T-cell (primary cell): ENCODE data around the gene UBE2C. TPM values are rescaled to one million over a fixed set of nuclear protein-coding genes. Genes with fewer than 3 reads are reported as not detected.

ENCODE experiments used
- ATAC-seq, 4 experiments: fragments of 200-7000 bp in 3 of 4; fragments of 150-1000 bp in 1 of 4; cut with Tn5 transposase; replicated peaks in 1 of 4; 1 replicate in 3 of 4; 2 replicates in 1 of 4; pipeline ENCODE4 v1.10.0; 2021; ENCODE audit warnings: moderate library complexity in 3 of 4, mild to moderate bottlenecking in 2 of 4, moderate number of reproducible peaks in 1 of 4
- CTCF ChIA-PET, 2 donors: fragments of 300-600 bp; sonication (Branson Sonifier 250); formaldehyde crosslinking; loops; one replicate each; lab custom pipeline; 2022; ENCODE audit warnings: antibody characterized with exemption in 2 of 2; lab: Charles Lee
- POLR2A ChIA-PET, 2 donors: fragments of 300-600 bp; sonication (Branson Sonifier 250); formaldehyde crosslinking; loops; one replicate each; lab custom pipeline; 2022; ENCODE audit warnings: antibody characterized with exemption in 2 of 2; lab: Charles Lee
- DNase-seq, 35 experiments: peaks; one replicate each; pipeline versions ENCODE4 v3.0.0 to v3.0.0-alpha.2; 2013 to 2023
- H3K27ac ChIP-seq: one replicate; pipeline ENCODE4 v1.5.1; 2013; ENCODE audit warnings: low read length
- H3K27me3 ChIP-seq, 2 experiments: replicated peaks in 1 of 2; 1 replicate in 1 of 2; 2 replicates in 1 of 2; pipeline versions ENCODE4 v1.6.1 to v1.7.0; 2013; ENCODE audit warnings: low read length in 1 of 2, mixed read lengths in 1 of 2; ENCODE audit not compliant: control insufficient read depth in 2 of 2, insufficient read depth in 2 of 2; ENCODE audit errors: extremely low read depth in 1 of 2
- H3K36me3 ChIP-seq, 2 donors: 1 replicate in 1 of 2; 2 replicates in 1 of 2; pipeline versions ENCODE4 v1.6.1 to v1.7.0; 2013; ENCODE audit warnings: low read length in 1 of 2; ENCODE audit not compliant: control insufficient read depth in 2 of 2, insufficient read depth in 1 of 2; ENCODE audit errors: extremely low read depth in 1 of 2
- H3K4me1 ChIP-seq, 2 experiments: 1 replicate in 1 of 2; 2 replicates in 1 of 2; pipeline versions ENCODE4 v1.6.1 to v1.7.0; 2013; ENCODE audit warnings: low read length in 2 of 2, mixed read lengths in 1 of 2; ENCODE audit not compliant: insufficient read depth in 2 of 2, control insufficient read depth in 1 of 2; ENCODE audit errors: extremely low read depth in 1 of 2
- H3K4me3 ChIP-seq, 2 donors: 1 replicate in 1 of 2; 2 replicates in 1 of 2; pipeline versions ENCODE4 v1.5.1 to v1.7.0; 2013; ENCODE audit warnings: mild to moderate bottlenecking in 2 of 2, low read length in 1 of 2, moderate library complexity in 1 of 2; ENCODE audit not compliant: control insufficient read depth in 1 of 2; ENCODE audit errors: extremely low read depth in 1 of 2
- H3K9me3 ChIP-seq: 2 replicates; pipeline ENCODE4 v1.7.0; 2013
- H3K27ac Mint-ChIP-seq, 2 donors: one replicate each; pipeline ENCODE4 v1.8.0; 2020 to 2021; ENCODE audit warnings: mild to moderate bottlenecking in 2 of 2, mixed read lengths in 2 of 2
- H3K27me3 Mint-ChIP-seq, 2 donors: one replicate each; pipeline ENCODE4 v1.8.0; 2021 to 2022; ENCODE audit warnings: mixed read lengths in 2 of 2
- H3K36me3 Mint-ChIP-seq: one replicate; pipeline ENCODE4 v1.8.0; 2021; ENCODE audit warnings: mixed read lengths
- H3K4me1 Mint-ChIP-seq, 3 donors: one replicate each; pipeline ENCODE4 v1.8.0; 2020 to 2022; ENCODE audit warnings: mixed read lengths in 3 of 3, mild to moderate bottlenecking in 1 of 3
- H3K4me3 Mint-ChIP-seq, 3 donors: one replicate each; pipeline ENCODE4 v1.8.0; 2020 to 2022; ENCODE audit warnings: mild to moderate bottlenecking in 3 of 3, mixed read lengths in 3 of 3, moderate library complexity in 3 of 3
- H3K9me3 Mint-ChIP-seq, 3 donors: one replicate each; pipeline ENCODE4 v1.8.0; 2020 to 2022; ENCODE audit warnings: mixed read lengths in 3 of 3
- WGBS: methylation state at CpG from one replicate; pipeline ENCODE4 v1.1.5; 2013; ENCODE audit warnings: missing lambda C conversion rate; ENCODE audit not compliant: insufficient coverage; 5-methylcytosine and 5-hydroxymethylcytosine counted together
- total RNA-seq, 35 experiments: library from RNA in 6 of 35; stranded (reverse) in 6 of 35; fragments of 120-200 nt in 1 of 35; gene quantifications; one replicate each; pipeline versions ENCODE4 v1.2.1 to v1.2.4 and lab custom pipeline; 2013 to 2026

UBE2C gene
- total RNA-seq, 5 donors from 2014 or later (not counting 1 experiment from before 2014, with no cell fraction given), result 0.44 to 2.4 (median 1.2) TPM

GRCh38 chr20:45780159-45780558 lies 32.3 kb upstream of the UBE2C start:
- Mint-ChIP-seq H3K27ac (no peak overlapping the region), H3K4me1 (peaks cover 0 to 14% (median 6%) of the 10 kb centered on the region in 3 donors), H3K9me3 (no peaks in the 10 kb centered on the region), H3K4me3 (no peak overlapping the region), H3K36me3 (no peaks in the 10 kb centered on the region), H3K27me3 (peaks cover 7 to 8% of the 10 kb centered on the region in 2 donors)
- POLR2A ChIA-PET, result interaction anchor here in 1 of 2 donors (0.8 kb wide), 1 partner anchor 745 kb away, joined by 3 read pairs; no protein-coding TSS in a partner anchor
- Histone ChIP-seq H3K4me1 (no peaks in the 10 kb centered on the region), H3K27ac (no peak overlapping the region), H3K4me3 (no peak overlapping the region), H3K9me3 (no peaks in the 10 kb centered on the region), H3K27me3 (peaks cover 0 to 15% of the 10 kb centered on the region in 2 experiments), H3K36me3 (no peaks in the 10 kb centered on the region)
- CTCF ChIA-PET, result interaction anchor here (0.6 to 1.4 kb wide), 4 partner anchors 9 to 368 kb away, joined by 3 to 4 read pairs (median 3); no protein-coding TSS in a partner anchor
- 90% methylated on average over 3 of the region's 4 CpGs for WGBS
- ATAC-seq (no peak), DNase-seq (no peak)

DNA sequence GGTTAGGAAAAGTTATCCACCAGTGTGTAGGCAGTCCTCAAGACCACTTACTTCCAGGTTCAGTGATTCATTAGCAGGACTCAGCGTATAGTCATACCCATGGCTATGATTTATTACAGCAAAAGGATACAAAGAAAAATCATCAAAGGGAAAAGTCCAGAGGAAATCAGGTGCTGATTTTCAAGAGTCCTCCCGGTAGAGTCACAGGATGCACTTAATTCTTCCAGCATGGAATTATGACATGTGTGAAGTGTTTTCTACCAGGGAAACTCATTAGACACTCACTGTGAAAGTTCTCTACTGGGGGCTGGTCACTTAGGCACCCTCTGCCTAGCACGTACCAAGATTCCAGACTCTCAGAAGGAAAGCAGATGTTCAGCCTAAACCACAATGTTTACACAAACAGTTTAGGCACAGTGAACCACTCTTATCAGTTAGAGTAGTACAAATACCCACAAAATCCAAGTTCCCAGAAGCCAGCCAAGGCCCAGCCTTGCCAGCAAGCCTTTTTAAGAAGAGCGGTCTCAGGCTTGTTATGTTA lies 31.0 kb upstream of the UBE2C start:
- Histone ChIP-seq H3K27me3 (peaks cover 0 to 9% of the 10 kb centered on the region in 2 experiments), H3K4me3 (no peak overlapping the region), H3K9me3 (no peaks in the 10 kb centered on the region), H3K36me3 (no peaks in the 10 kb centered on the region), H3K4me1 (no peaks in the 10 kb centered on the region), H3K27ac (no peak overlapping the region)
- Mint-ChIP-seq H3K9me3 (no peaks in the 10 kb centered on the region), H3K4me1 (peaks cover 0 to 14% (median 6%) of the 10 kb centered on the region in 3 donors), H3K27ac (no peak overlapping the region), H3K36me3 (no peaks in the 10 kb centered on the region), H3K4me3 (no peak overlapping the region), H3K27me3 (peaks cover 0 to 8% of the 10 kb centered on the region in 2 donors)
- 60% methylated on average over 2 of the region's 4 CpGs for WGBS
- ChIA-PET POLR2A (no interaction called here), CTCF (no interaction called here)
- no peak for ATAC-seq
- DNase-seq, result no peak

DNA sequence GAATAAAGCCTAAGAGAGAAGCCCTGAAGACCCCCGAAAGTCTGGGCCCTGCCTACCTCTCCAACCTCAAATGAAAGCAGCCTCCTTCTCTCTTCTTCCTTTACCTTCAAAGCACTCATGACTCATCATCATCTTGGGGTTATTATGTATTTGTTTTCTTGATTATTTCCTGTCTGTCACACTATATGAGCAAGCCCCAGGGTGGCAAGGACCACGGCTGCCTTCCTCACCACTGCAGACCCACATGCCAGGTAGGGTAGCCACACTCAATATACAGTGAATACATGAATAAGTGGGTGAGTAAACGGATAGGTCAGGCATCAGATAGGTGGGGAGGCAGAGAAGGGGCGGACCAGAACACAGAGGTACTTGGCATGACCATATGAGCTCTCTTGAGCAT lies 29.6 kb upstream of the UBE2C start:
- peak in 1 of 35 experiments; percentile 5 for DNase-seq
- CTCF ChIA-PET, result no interaction called here
- no peaks in the 10 kb centered on the region for H3K36me3 ChIP-seq
- H3K4me3 Mint-ChIP-seq, result no peak overlapping the region
- H3K27me3 Mint-ChIP-seq, result peaks cover 0 to 6% of the 10 kb centered on the region in 2 donors
- H3K9me3 ChIP-seq, result no peaks in the 10 kb centered on the region
- no peaks in the 10 kb centered on the region for H3K9me3 Mint-ChIP-seq
- ATAC-seq, result peak in 3 of 4 experiments; percentile 64 to 83 (median 81)
- H3K4me3 ChIP-seq, result no peak overlapping the region
- no peaks in the 10 kb centered on the region for H3K4me1 ChIP-seq
- H3K36me3 Mint-ChIP-seq, result no peaks in the 10 kb centered on the region
- H3K27me3 ChIP-seq, result peaks cover 0 to 9% of the 10 kb centered on the region in 2 experiments
- H3K27ac Mint-ChIP-seq, result peak overlapping the region in 1 of 2 donors; percentile 63
- POLR2A ChIA-PET, result no interaction called here
- WGBS, result 90% methylated on average over 1 of the region's 4 CpGs
- H3K4me1 Mint-ChIP-seq, result peaks cover 0 to 14% (median 6%) of the 10 kb centered on the region in 3 donors
- no peak overlapping the region for H3K27ac ChIP-seq

DNA sequence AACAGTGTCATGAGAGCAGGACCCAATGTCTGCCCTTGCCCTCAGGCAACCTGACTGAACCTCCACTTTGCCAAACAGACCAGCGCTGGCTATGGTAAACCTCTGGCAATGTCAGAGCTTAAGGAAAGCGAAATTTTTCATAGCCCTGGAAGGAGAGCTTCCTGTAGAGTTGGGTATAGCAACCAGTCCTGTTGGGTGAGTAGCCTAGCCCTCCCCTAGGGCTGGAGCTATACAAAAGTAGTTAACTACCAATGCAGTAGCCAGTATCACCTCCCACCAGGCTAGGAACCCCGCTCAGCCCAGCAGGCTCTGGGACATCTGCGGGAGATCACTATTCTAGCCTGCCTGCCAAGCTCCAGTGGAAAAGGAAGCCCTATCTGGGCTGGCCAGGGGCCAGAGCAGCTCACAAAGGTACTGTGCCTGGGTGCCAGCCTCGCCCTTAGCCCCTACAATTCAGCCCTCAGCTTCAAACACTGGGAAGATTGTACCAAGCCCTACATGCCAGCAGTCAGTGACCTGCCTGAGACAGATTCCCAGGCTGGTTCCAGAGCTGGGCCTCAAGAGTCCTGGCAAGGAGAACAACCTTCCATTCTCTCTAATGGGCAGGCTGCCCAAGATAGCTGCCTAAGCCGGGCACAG lies 28.7 kb upstream of the UBE2C start:
- Histone ChIP-seq H3K36me3 (no peaks in the 10 kb centered on the region), H3K9me3 (no peaks in the 10 kb centered on the region), H3K4me3 (no peak overlapping the region), H3K4me1 (no peaks in the 10 kb centered on the region), H3K27me3 (peaks cover 0 to 9% of the 10 kb centered on the region in 2 experiments), H3K27ac (no peak overlapping the region)
- DNase-seq, result no peak
- WGBS, result 69% methylated on average over 2 of the region's 6 CpGs
- H3K27ac Mint-ChIP-seq, result no peak overlapping the region
- H3K4me3 Mint-ChIP-seq, result no peak overlapping the region
- H3K36me3 Mint-ChIP-seq, result no peaks in the 10 kb centered on the region
- peaks cover 0 to 14% (median 6%) of the 10 kb centered on the region in 3 donors for H3K4me1 Mint-ChIP-seq
- ATAC-seq, result no peak
- no peaks in the 10 kb centered on the region for H3K9me3 Mint-ChIP-seq
- ChIA-PET POLR2A (no interaction called here), CTCF (interaction anchor here in 1 of 2 donors (0.9 kb wide), 1 partner anchor 13 kb away, joined by 3 read pairs; no protein-coding TSS in a partner anchor)
- H3K27me3 Mint-ChIP-seq, result peaks cover 0 to 4% of the 10 kb centered on the region in 2 donors

DNA sequence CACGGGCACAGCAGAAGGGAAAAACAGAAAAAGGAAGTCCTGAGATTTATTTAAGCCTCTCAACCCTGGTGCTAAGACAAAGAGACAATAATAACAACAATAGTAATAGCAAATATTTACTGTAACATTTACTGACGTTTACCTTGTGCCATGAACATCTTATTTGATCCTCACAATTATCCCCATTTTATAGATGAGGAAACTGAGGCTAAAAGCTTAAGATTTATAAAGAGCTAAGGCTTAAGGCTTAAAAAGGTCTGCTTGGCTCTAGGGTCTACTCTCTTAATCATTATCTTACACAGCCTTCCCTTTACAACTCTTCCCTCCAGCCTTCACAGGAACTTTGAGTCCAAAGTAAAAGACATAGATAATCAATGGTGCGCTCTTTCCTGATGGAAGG lies 24.1 kb upstream of the UBE2C start:
- Histone ChIP-seq H3K9me3 (no peaks in the 10 kb centered on the region), H3K27me3 (peaks cover 0 to 7% of the 10 kb centered on the region in 2 experiments), H3K4me1 (peaks cover 5 to 20% of the 10 kb centered on the region in 2 experiments), H3K4me3 (no peak overlapping the region), H3K27ac (no peak overlapping the region), H3K36me3 (no peaks in the 10 kb centered on the region)
- Mint-ChIP-seq H3K4me1 (peaks cover 15 to 16% (median 16%) of the 10 kb centered on the region in 3 donors), H3K9me3 (no peaks in the 10 kb centered on the region), H3K4me3 (no peak overlapping the region), H3K36me3 (peaks cover 3% of the 10 kb centered on the region), H3K27me3 (no peaks in the 10 kb centered on the region), H3K27ac (no peak overlapping the region)
- ATAC-seq (no peak), DNase-seq (no peak)
- no CpG with 5 or more reads among the region's 3 CpGs for WGBS
- ChIA-PET POLR2A (no interaction called here), CTCF (no interaction called here)

DNA sequence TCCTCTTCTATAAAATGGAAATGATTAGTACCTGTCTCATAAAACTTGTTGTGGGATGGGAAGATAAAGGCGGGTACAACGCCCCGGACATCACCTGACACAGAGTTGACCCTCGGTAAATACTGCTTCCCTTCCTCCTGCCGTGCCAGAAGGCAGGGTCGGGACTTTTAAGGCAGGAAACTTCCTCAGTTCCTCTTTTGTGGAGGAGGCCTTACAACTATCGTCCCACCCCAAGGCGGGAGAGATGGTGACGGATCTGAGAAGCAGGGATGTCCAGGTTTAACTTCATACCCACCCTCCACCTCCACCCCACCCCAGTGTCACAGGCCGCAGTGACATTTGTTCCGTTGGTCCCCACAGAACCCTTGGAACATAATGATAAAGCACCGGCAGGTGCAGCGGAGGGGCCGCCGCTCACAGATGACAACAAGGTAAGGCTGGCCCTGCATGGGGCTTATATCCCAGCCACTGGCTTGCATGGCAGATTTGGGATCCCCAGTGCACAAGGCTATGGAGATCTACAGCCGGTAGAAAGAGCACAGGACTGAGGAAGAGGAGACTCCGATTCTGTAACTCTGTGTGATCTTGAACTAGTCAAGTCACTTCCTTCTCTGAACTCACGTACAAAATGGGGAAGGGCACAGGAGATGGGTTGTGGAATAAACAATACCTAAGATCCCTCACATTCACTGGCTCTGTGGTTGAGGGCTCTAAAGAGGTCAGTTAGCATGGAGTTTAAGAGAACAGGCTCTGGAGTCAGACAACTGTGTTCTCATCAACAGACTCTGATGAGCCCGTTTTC lies 19.9 kb upstream of the UBE2C start:
- no peaks in the 10 kb centered on the region for H3K27me3 Mint-ChIP-seq
- ATAC-seq (peak in 2 of 4 experiments; percentile 4 to 5), DNase-seq (peak in 1 of 35 experiments; percentile 8)
- H3K4me3 Mint-ChIP-seq, result peak overlapping the region; percentile 83 to 95 (median 93)
- H3K36me3 Mint-ChIP-seq, result peaks cover 26% of the 10 kb centered on the region
- Histone ChIP-seq H3K36me3 (peaks cover 10 to 31% of the 10 kb centered on the region in 2 donors), H3K9me3 (no peaks in the 10 kb centered on the region), H3K4me1 (peaks cover 5 to 20% of the 10 kb centered on the region in 2 experiments), H3K27ac (peak overlapping the region; percentile 67), H3K4me3 (peak overlapping the region; percentile 75 to 80), H3K27me3 (no peaks in the 10 kb centered on the region)
- H3K4me1 Mint-ChIP-seq, result peaks cover 18 to 20% (median 19%) of the 10 kb centered on the region in 3 donors
- ChIA-PET POLR2A (interaction anchor here in 1 of 2 donors (0.9 kb wide), 1 partner anchor 180 kb away, joined by 3 read pairs; the partner anchor contains the start of gene ZNF335), CTCF (interaction anchor here in 1 of 2 donors (0.5 to 0.9 kb wide), 3 partner anchors 21 to 177 kb away, joined by 3 read pairs; no protein-coding TSS in a partner anchor)
- H3K27ac Mint-ChIP-seq, result peak overlapping the region; percentile 77 to 79
- WGBS, result 13% methylated on average over 7 of the region's 19 CpGs
- H3K9me3 Mint-ChIP-seq, result no peaks in the 10 kb centered on the region
